ENCODE results near the gene COL5A1. TPM values are rescaled to one million over a fixed set of nuclear protein-coding genes. Genes with fewer than 3 reads are reported as not detected.

COL5A1 gene
- total RNA-seq, 1 donor from 2014 or later, result 87.7 TPM

DNA sequence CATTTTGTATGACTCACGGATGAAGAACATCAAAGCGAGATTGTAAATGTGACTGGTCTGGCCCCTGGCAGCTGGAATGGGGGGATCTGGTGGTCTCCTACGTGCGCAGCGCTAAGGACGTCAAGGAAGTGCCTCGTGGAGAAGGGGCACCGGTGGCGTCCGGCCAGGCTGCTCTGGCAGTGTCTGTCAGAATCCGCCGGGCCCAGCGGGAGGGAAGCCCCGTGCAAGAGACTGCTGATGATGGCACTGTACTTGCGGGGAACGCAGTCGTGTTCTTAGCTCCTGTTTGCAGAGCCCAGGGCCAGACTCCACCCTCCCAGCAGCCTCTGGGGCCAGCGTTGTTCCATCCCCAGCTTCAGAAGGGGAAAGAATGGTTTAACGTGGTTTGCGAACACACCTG is 75.5 kb downstream of the COL5A1 start:
- no peak for DNase-seq (ENCODE audit: low read depth)
- H3K4me3 ChIP-seq (ENCODE audit: low read depth, low read length), result no peak overlapping the region

DNA sequence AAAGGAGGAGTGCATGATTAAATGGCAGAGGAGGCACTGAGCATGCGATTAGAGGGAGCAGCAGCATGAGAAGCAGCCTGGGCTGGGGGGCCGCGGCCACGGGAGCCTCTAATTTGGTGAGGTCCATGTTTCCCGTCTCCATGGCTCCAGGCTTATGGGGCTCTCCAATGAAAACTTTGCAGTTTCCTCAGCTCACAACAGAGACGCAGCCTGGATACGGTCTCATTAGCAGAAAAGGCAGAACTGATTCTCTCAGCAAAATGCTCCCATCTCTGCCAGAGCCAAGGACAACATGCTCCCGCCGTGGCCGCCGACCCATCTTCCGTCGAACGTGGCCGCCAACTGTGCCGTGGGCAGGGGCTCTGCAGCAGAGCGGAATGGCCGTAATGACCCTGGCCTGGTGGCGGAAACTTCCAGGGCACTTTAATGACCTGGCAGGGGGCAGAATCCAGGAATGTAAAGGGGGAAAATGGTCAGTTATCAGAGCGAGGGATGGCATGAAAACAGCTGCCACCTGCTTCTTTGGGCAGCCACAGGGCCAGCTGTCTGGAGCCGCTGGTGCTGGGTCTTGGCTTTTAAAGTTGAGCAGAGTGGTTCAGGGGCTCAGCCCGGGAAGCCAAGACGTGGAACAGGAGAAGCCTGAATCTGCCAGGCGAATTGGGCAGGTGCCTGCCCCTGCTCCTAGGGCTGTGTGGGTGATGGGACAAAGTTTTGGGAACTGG is 76.5 kb downstream of the COL5A1 start:
- TF ChIP-seq, protein P1, sequence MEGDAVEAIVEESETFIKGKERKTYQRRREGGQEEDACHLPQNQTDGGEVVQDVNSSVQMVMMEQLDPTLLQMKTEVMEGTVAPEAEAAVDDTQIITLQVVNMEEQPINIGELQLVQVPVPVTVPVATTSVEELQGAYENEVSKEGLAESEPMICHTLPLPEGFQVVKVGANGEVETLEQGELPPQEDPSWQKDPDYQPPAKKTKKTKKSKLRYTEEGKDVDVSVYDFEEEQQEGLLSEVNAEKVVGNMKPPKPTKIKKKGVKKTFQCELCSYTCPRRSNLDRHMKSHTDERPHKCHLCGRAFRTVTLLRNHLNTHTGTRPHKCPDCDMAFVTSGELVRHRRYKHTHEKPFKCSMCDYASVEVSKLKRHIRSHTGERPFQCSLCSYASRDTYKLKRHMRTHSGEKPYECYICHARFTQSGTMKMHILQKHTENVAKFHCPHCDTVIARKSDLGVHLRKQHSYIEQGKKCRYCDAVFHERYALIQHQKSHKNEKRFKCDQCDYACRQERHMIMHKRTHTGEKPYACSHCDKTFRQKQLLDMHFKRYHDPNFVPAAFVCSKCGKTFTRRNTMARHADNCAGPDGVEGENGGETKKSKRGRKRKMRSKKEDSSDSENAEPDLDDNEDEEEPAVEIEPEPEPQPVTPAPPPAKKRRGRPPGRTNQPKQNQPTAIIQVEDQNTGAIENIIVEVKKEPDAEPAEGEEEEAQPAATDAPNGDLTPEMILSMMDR (IDR thresholded peaks at IDR 0.05; ENCODE audit: insufficient read depth, low read length, poor library complexity, severe bottlenecking), result no peak
- DNase-seq (ENCODE audit: low read depth), result no peak
- Histone ChIP-seq H3K4me3 (ENCODE audit: low read depth, low read length) (no peak overlapping the region), H3K36me3 (ENCODE audit: control insufficient read depth, insufficient read depth, low read length) (no peaks in the 10 kb centered on the region), H3K27me3 (ENCODE audit: control insufficient read depth, insufficient read depth, low read length) (no peaks in the 10 kb centered on the region)

More for the DNA sequence above, 75.5 kb downstream of the COL5A1 start:
- TF ChIP-seq, protein P1 (IDR thresholded peaks at IDR 0.05; ENCODE audit: insufficient read depth, low read length, poor library complexity, severe bottlenecking), result no peak
- Histone ChIP-seq H3K27me3 (ENCODE audit: control insufficient read depth, insufficient read depth, low read length) (no peaks in the 10 kb centered on the region), H3K36me3 (ENCODE audit: control insufficient read depth, insufficient read depth, low read length) (no peaks in the 10 kb centered on the region)

DNA sequence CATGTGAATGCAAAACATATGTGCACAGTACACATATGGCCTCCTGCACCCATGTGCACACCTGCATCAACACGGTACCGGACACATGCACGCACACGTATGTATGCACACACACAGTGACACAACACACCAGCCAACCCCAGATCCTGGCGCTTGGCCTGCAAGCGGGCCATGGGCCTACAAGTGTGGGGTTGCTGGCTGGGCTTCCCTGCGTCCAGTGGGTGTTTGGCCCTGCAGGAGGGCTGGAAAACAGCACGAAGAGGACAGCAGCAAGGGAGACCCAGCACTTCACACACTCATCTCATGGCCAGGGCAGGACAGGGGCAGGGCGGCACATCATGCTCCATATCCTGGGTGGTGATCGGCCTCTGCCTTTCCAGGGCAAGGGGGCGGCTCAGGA is 77.7 kb downstream of the COL5A1 start:
- TF ChIP-seq, protein P1 (IDR thresholded peaks at IDR 0.05; ENCODE audit: insufficient read depth, low read length, poor library complexity, severe bottlenecking), result no peak
- no peak for DNase-seq (ENCODE audit: low read depth)
- H3K27me3 ChIP-seq (ENCODE audit: control insufficient read depth, insufficient read depth, low read length), result no peaks in the 10 kb centered on the region
- no peak overlapping the region for H3K4me3 ChIP-seq (ENCODE audit: low read depth, low read length)
- no peaks in the 10 kb centered on the region for H3K36me3 ChIP-seq (ENCODE audit: control insufficient read depth, insufficient read depth, low read length)

DNA sequence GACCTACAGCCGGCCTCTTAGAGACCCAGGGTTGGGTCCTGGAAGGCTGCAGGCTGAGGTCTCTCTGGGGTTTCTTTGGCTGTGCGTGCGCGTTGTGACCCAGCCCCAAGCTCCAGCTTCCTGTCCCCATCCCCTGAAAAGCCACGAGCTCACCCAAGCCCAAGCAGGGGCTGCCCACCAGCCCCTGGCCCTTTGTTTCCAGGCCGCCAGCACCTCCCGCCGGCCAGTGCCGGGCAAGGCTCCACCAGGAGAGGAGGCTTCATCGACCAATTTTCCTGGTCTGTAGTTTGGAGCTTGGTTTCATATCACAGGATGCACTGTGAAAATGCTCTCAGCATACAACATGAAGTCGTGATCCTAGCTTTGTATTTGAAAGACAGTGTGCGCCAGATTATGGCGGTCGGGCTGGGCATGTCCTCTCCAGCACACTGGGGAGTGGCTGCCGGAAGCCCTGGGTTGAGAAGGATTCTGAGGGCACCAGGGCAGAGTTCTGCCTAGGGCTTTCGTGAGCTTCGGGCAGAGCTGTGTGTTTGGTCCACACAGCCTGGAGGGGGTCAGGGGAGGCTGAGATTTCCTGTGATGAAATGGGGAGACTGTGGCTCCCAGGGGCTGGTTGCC is 78.6 kb downstream of the COL5A1 start:
- no peak for DNase-seq (ENCODE audit: low read depth)
- TF ChIP-seq, protein P1 (IDR thresholded peaks at IDR 0.05; ENCODE audit: insufficient read depth, low read length, poor library complexity, severe bottlenecking), result no peak
- Histone ChIP-seq H3K36me3 (ENCODE audit: control insufficient read depth, insufficient read depth, low read length) (no peaks in the 10 kb centered on the region), H3K4me3 (ENCODE audit: low read depth, low read length) (no peak overlapping the region), H3K27me3 (ENCODE audit: control insufficient read depth, insufficient read depth, low read length) (no peaks in the 10 kb centered on the region)

DNA sequence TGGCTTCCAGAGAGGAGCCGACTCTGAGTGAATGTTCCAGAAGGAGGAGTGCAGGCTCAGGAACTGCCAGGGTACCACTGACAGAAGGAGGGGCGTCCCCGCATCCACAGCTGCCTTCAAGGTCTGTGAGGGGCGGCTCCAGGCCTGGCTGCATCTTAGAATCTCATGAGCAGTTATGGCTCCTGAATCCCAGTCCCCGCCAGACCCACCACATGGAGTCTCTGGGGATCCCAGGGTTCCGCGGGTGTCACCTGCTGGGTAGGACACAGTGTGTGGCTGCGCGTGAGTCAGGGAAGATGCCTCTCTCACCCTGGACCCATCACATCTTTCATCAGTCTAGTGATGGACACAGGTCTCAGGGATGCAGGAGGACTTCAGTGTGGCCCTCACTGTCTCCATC is 79.2 kb downstream of the COL5A1 start:
- TF ChIP-seq, protein P1 (IDR thresholded peaks at IDR 0.05; ENCODE audit: insufficient read depth, low read length, poor library complexity, severe bottlenecking), result no peak
- DNase-seq (ENCODE audit: low read depth), result no peak
- Histone ChIP-seq H3K27me3 (ENCODE audit: control insufficient read depth, insufficient read depth, low read length) (no peaks in the 10 kb centered on the region), H3K36me3 (ENCODE audit: control insufficient read depth, insufficient read depth, low read length) (no peaks in the 10 kb centered on the region), H3K4me3 (ENCODE audit: low read depth, low read length) (no peak overlapping the region)

Data from kidney epithelial cell (primary cell).